ENCODE data around the gene PDGFA.

The PDGFA gene

DNA sequence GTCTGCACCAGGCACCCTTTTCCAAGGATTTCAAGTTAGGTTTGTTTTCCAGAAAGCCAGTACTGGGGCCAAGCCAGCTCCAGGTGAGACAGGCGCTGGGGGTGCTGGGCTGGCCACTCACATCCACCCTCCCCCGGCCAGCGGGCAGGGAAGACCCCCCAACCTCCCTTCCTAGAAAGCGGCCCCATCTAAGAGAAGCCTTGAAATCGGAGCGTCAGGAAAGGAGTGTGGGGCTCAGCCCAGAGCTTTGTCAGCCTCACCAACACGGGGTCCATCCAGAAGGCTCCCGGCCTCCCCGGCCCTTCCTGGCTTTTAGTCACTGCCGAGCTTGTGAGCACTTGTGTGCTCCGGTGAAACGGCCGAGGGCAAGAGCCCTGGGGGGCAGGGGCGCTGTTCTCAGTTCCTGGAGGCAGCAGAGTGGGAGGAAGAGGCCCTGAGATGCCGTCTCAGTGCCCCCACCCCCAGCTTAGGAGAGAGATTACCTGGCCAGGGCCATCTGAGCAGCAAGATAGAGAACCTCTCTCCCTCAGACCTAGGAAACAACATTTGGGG, 39.6 kb downstream of the PDGFA start:
- DNase-seq (ENCODE audit: low read depth), result no peak
- H3K36me3 ChIP-seq (ENCODE audit: control insufficient read depth, insufficient read depth, low read length, severe bottlenecking), result no peaks in the 10 kb centered on the region
- no peak overlapping the region for H3K9ac ChIP-seq (ENCODE audit: low read length)
- H3K27me3 ChIP-seq (replicated peaks; ENCODE audit: control insufficient read depth, insufficient read depth, low read length), result peaks cover 54% of the 10 kb centered on the region
- H3K4me3 ChIP-seq (ENCODE audit: low read length), result no peak overlapping the region
- no peaks in the 10 kb centered on the region for H3K4me1 ChIP-seq (ENCODE audit: control insufficient read depth, insufficient read depth, low read length)
- peaks cover 3% of the 10 kb centered on the region for H3K9me3 ChIP-seq (ENCODE audit: control insufficient read depth, low read length)

DNA sequence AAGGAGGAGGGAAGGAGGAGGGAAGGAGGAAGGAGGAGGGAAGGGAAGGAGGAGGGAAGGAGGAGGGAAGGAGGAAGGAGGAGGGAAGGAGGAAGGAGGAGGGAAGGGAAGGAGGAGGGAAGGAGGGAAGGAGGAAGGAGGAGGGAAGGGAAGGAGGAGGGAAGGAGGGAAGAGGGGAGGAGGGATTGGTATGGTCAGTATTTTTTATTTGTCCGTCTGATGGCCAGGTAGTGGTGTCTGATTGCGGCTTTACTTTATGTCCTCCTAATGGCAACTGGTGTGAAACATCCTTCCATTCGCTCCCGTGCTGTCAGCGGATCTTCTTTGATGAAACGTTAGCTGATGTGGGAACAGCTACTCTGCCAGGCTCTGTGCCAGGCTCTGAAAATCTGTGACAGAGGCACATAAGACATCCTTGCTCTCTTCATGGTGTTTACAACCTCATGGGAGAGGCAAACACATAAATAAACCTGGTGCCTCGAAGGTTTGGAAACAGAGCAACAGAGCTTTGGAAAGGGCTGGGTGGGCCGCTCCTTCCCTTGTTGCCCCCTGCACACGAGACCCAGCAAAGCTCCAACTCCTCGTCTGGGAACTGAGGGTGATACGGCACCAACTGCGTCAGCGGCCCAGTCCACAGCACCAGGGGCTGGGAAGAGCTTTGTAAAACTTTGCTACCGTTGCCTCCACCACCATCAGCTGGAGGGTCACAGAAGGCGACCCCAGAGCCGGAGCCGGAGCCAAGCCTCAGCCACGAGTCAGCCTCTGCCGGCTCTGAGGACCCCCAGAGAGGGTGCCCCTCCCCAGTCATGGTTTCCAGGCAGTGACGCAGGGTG, 40.3 kb downstream of the PDGFA start:
- Histone ChIP-seq H3K4me1 (ENCODE audit: control insufficient read depth, insufficient read depth, low read length) (no peaks in the 10 kb centered on the region), H3K9ac (ENCODE audit: low read length) (no peak overlapping the region), H3K36me3 (ENCODE audit: control insufficient read depth, insufficient read depth, low read length, severe bottlenecking) (no peaks in the 10 kb centered on the region), H3K4me3 (ENCODE audit: low read length) (no peak overlapping the region), H3K27me3 (replicated peaks; ENCODE audit: control insufficient read depth, insufficient read depth, low read length) (peaks cover 48% of the 10 kb centered on the region), H3K9me3 (ENCODE audit: control insufficient read depth, low read length) (peaks cover 10% of the 10 kb centered on the region)
- DNase-seq (ENCODE audit: low read depth), result no peak

DNA sequence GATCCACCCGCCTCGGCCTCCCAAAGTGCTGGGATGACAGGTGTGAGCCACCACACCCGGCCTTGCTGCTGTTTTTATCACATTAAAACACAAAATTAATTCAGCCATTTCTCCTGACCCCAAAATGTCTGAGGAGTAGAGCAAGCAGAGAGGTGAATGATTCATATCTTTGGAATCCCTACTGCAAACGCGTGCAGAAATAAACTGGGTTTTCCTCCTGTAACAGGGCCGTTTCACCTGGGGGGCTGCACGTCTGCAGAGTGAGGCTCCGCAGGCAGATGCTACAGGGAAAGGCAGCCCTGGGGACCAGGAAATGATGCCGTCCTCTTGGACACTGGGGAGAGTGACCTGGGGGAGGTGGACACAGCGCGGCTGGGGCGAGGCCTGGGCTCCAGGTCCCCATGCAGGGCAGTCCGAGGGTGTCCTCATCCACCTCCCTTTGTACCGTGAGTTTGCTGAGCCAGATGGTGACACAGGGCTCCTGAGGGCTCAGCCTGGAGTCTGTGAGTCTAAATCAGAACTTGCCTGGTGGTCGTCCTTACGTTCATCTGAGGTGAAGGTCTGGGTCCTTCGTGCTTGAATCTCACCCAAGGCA, 41.9 kb downstream of the PDGFA start:
- H3K9ac ChIP-seq (ENCODE audit: low read length), result no peak overlapping the region
- H3K4me1 ChIP-seq (ENCODE audit: control insufficient read depth, insufficient read depth, low read length), result no peaks in the 10 kb centered on the region
- peaks cover 9% of the 10 kb centered on the region for H3K9me3 ChIP-seq (ENCODE audit: control insufficient read depth, low read length)
- DNase-seq (ENCODE audit: low read depth), result no peak
- no peak overlapping the region for H3K4me3 ChIP-seq (ENCODE audit: low read length)
- H3K36me3 ChIP-seq (ENCODE audit: control insufficient read depth, insufficient read depth, low read length, severe bottlenecking), result no peaks in the 10 kb centered on the region
- peaks cover 36% of the 10 kb centered on the region for H3K27me3 ChIP-seq (replicated peaks; ENCODE audit: control insufficient read depth, insufficient read depth, low read length)

DNA sequence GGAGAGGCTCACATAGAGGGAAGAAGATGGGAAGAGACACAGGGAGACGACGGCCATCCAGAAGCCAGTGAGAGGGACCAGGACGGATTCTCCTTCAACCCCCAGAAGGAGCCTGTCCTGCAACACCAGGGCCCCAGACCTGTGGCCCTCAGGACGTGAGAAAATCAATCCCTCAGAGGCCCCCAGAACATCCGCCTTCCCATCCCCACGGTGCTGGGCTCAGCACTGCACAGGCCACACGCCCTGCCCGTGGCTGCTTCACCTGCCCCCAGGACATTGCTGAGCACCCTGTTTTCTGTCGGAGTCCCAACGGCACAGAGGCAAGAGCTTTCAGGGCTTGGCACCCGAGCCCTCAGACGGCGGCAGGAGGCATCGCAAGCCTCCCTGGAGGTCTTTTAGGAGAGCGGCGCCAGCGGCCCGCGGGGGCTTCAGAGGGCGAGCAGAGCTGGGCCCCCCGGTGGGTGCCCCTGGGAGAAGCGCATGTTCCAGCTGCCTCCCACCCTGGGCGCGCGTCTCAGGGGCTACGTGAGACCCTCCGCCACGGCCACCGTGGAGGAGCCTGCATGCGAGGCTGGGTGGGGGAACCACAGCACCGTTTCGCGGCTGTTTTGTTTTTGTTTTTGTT, 42.8 kb downstream of the PDGFA start:
- no peak overlapping the region for H3K4me3 ChIP-seq (ENCODE audit: low read length)
- H3K27me3 ChIP-seq (replicated peaks; ENCODE audit: control insufficient read depth, insufficient read depth, low read length), result peaks cover 27% of the 10 kb centered on the region
- H3K9ac ChIP-seq (ENCODE audit: low read length), result no peak overlapping the region
- H3K4me1 ChIP-seq (ENCODE audit: control insufficient read depth, insufficient read depth, low read length), result peaks cover 7% of the 10 kb centered on the region
- DNase-seq (ENCODE audit: low read depth), result no peak
- no peaks in the 10 kb centered on the region for H3K36me3 ChIP-seq (ENCODE audit: control insufficient read depth, insufficient read depth, low read length, severe bottlenecking)
- H3K9me3 ChIP-seq (ENCODE audit: control insufficient read depth, low read length), result peaks cover 9% of the 10 kb centered on the region

DNA sequence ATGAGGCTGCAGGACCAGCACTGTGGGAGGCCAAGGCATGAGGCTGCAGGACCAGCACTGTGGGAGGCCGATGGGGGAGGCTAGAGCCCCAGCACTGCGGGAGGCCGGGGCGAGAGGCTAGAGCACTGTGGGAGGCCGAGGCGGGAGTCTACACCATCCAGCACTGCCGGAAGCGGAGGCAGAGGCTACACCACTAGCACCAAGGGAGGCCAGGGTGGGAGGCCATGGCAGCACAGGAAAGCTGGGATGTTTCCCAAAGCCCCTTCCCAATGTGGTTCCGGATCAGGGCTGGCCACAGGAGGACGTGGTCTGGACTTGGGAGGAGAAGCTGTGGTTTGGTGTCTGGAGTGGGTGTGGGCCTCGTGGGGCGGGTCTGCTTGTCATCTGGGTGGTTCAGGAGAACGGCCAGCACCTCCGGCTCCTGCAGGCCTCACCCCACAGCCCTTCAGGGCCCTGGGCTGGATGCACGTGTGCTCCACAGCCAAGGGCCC, 43.6 kb downstream of the PDGFA start:
- DNase-seq (ENCODE audit: low read depth), result no peak
- peaks cover 14% of the 10 kb centered on the region for H3K4me1 ChIP-seq (ENCODE audit: control insufficient read depth, insufficient read depth, low read length)
- peaks cover 9% of the 10 kb centered on the region for H3K9me3 ChIP-seq (ENCODE audit: control insufficient read depth, low read length)
- H3K36me3 ChIP-seq (ENCODE audit: control insufficient read depth, insufficient read depth, low read length, severe bottlenecking), result no peaks in the 10 kb centered on the region
- H3K27me3 ChIP-seq (replicated peaks; ENCODE audit: control insufficient read depth, insufficient read depth, low read length), result peaks cover 22% of the 10 kb centered on the region
- no peak overlapping the region for H3K4me3 ChIP-seq (ENCODE audit: low read length)
- H3K9ac ChIP-seq (ENCODE audit: low read length), result no peak overlapping the region

DNA sequence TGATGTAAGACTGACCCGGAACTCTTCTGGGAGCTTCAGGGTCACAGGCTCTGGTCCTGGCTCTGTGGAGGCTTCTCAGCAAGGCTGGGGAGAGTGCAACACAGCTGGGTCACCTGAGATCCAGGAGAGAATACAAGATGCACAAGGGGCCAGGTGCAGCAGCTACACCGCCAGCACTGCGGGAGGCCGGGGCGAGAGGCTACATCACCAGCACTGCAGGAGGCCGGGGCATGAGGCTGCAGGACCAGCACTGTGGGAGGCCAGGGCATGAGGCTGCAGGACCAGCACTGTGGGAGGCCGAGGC, 44.3 kb downstream of the PDGFA start:
- Histone ChIP-seq H3K36me3 (ENCODE audit: control insufficient read depth, insufficient read depth, low read length, severe bottlenecking) (no peaks in the 10 kb centered on the region), H3K9ac (ENCODE audit: low read length) (no peak overlapping the region), H3K4me1 (ENCODE audit: control insufficient read depth, insufficient read depth, low read length) (peaks cover 14% of the 10 kb centered on the region), H3K4me3 (ENCODE audit: low read length) (no peak overlapping the region), H3K9me3 (ENCODE audit: control insufficient read depth, low read length) (peaks cover 9% of the 10 kb centered on the region), H3K27me3 (replicated peaks; ENCODE audit: control insufficient read depth, insufficient read depth, low read length) (peaks cover 15% of the 10 kb centered on the region)
- DNase-seq (ENCODE audit: low read depth), result no peak

DNA sequence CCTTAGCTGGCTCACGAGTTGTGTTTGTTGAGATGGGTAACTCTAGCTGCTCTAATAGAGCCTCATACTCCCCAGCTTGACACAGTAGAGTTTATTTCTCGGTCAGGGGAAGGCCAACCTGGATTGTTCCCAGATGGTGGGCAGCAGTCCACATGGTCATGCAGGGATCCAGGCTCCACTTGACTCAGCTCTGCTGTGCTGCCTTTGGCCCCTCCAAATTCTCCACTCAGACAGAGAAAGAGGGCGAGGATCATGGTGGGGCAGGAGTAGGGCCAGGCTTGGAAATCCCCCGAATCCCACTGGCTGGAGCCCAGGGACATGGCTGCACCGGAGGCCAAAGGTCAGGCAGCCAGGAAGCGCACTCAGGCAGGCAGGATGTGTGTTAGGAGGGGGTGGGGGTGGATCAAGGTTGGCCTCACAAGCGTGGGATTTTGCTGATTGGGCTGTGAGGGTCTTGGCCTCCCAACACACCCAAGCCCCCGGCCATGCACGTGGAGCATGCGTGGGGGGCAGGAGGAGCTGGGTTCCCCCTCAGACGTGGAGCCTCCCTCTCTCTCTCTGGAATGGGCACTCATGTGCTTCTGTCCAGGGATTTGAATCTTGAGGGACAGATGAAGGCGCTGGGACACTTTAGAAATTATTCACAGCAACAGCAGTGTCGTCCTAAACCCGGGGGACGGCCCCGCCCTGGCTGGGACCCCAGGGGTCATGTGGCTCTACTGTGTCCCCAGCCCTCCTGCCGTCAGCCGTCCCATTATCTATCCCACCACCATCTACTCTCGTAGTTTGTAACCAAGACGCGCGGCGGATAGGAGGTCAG, 44.8 kb downstream of the PDGFA start:
- H3K4me3 ChIP-seq (ENCODE audit: low read length), result no peak overlapping the region
- H3K9me3 ChIP-seq (ENCODE audit: control insufficient read depth, low read length), result peaks cover 9% of the 10 kb centered on the region
- H3K36me3 ChIP-seq (ENCODE audit: control insufficient read depth, insufficient read depth, low read length, severe bottlenecking), result no peaks in the 10 kb centered on the region
- no peak overlapping the region for H3K9ac ChIP-seq (ENCODE audit: low read length)
- H3K4me1 ChIP-seq (ENCODE audit: control insufficient read depth, insufficient read depth, low read length), result peaks cover 14% of the 10 kb centered on the region
- H3K27me3 ChIP-seq (replicated peaks; ENCODE audit: control insufficient read depth, insufficient read depth, low read length), result peaks cover 12% of the 10 kb centered on the region
- no peak for DNase-seq (ENCODE audit: low read depth)

DNA sequence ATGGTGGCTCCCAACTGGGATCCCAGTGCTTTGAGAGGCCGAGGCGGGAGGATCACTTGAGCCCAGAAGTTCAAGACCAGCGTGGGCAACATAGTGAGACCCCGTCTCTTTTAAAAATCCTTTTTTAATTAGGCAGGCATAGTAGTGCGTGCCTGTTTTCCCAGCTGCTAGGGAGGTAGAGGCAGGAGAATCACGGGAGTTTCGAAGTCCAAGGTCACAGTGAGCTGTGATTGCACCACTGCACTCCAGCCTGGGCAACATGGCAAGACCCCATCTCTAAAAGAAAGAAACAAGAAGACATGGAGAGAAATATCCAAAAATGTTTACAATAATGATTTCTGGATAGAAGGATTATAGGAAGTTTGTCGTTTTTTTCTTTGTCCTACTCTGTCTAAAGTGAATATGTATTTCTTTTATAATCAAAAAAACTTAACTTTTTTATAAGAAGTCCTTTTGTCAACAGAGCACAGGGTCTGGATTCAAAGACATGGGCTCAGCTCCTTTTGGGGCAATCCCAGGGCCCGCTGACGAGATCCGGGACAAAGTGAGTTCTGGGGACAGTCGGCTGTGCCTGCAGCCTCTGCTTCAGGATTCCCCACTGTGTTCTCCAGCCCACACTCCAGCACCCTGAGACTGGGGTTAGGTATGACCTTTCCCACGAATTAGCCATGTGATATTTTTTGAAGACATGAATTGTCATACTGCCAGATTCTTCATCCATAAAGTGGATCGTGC, 45.6 kb downstream of the PDGFA start:
- DNase-seq (ENCODE audit: low read depth), result no peak
- H3K36me3 ChIP-seq (ENCODE audit: control insufficient read depth, insufficient read depth, low read length, severe bottlenecking), result no peaks in the 10 kb centered on the region
- peaks cover 9% of the 10 kb centered on the region for H3K9me3 ChIP-seq (ENCODE audit: control insufficient read depth, low read length)
- no peak overlapping the region for H3K4me3 ChIP-seq (ENCODE audit: low read length)
- peaks cover 5% of the 10 kb centered on the region for H3K27me3 ChIP-seq (replicated peaks; ENCODE audit: control insufficient read depth, insufficient read depth, low read length)
- H3K4me1 ChIP-seq (ENCODE audit: control insufficient read depth, insufficient read depth, low read length), result peaks cover 14% of the 10 kb centered on the region
- H3K9ac ChIP-seq (ENCODE audit: low read length), result no peak overlapping the region

DNA sequence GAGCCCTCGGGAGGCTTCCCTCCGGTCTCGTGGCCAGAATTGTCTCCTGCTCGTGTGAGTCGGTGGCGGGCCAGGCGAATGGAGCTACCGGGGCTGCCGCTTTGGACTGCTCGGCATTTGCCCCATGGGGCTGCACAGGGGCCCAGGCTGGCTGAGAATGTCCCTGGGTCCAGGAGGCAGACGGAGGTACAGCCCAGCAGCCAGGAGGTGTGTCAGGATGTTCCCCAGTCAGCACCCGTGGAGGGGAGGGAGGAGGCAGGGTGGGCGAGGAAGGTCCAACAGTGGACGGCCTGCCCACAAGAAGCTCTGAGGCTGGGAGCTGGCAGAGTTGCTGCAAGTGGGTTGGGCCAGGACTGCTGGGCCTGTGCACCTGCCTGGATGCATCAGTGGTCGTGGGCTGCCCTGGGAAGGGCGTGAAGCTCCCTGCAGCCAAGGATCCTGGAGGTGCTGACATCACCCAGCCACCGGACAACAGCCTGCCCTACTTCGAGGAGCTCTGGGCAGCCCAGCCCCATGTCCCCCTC, 46.4 kb downstream of the PDGFA start:
- no peak for DNase-seq (ENCODE audit: low read depth)
- H3K4me3 ChIP-seq (ENCODE audit: low read length), result no peak overlapping the region
- no peaks in the 10 kb centered on the region for H3K36me3 ChIP-seq (ENCODE audit: control insufficient read depth, insufficient read depth, low read length, severe bottlenecking)
- H3K9me3 ChIP-seq (ENCODE audit: control insufficient read depth, low read length), result peaks cover 9% of the 10 kb centered on the region
- peaks cover 5% of the 10 kb centered on the region for H3K27me3 ChIP-seq (replicated peaks; ENCODE audit: control insufficient read depth, insufficient read depth, low read length)
- peaks cover 14% of the 10 kb centered on the region for H3K4me1 ChIP-seq (ENCODE audit: control insufficient read depth, insufficient read depth, low read length)
- no peak overlapping the region for H3K9ac ChIP-seq (ENCODE audit: low read length)

DNA sequence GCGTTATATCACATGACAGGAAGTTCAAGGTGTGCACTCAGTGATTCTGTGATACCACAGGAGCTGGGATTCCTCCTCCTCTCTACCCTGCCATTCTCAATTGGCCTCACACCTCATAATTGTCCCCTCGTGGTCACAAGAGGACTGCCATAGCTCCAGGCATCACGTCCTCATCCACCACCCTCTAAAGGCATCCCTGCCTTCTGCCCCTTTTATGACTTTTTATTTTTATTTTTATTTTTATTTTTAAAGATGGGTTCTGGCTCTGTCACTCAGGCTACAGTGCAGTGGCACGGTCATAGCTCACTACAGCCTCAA, 47.0 kb downstream of the PDGFA start:
- H3K36me3 ChIP-seq (ENCODE audit: control insufficient read depth, insufficient read depth, low read length, severe bottlenecking), result no peaks in the 10 kb centered on the region
- H3K4me1 ChIP-seq (ENCODE audit: control insufficient read depth, insufficient read depth, low read length), result peaks cover 14% of the 10 kb centered on the region
- H3K27me3 ChIP-seq (replicated peaks; ENCODE audit: control insufficient read depth, insufficient read depth, low read length), result peaks cover 2% of the 10 kb centered on the region
- H3K9me3 ChIP-seq (ENCODE audit: control insufficient read depth, low read length), result peaks cover 9% of the 10 kb centered on the region
- no peak for DNase-seq (ENCODE audit: low read depth)
- H3K4me3 ChIP-seq (ENCODE audit: low read length), result no peak overlapping the region
- H3K9ac ChIP-seq (ENCODE audit: low read length), result no peak overlapping the region
